Measurements from ENCODE around the gene CNOT3.
"Not testable (repeated sequence)": the region's sequence is repeated elsewhere in the genome, so short reads cannot be mapped to it uniquely, and the experiment has no call there.

CNOT3 gene

DNA sequence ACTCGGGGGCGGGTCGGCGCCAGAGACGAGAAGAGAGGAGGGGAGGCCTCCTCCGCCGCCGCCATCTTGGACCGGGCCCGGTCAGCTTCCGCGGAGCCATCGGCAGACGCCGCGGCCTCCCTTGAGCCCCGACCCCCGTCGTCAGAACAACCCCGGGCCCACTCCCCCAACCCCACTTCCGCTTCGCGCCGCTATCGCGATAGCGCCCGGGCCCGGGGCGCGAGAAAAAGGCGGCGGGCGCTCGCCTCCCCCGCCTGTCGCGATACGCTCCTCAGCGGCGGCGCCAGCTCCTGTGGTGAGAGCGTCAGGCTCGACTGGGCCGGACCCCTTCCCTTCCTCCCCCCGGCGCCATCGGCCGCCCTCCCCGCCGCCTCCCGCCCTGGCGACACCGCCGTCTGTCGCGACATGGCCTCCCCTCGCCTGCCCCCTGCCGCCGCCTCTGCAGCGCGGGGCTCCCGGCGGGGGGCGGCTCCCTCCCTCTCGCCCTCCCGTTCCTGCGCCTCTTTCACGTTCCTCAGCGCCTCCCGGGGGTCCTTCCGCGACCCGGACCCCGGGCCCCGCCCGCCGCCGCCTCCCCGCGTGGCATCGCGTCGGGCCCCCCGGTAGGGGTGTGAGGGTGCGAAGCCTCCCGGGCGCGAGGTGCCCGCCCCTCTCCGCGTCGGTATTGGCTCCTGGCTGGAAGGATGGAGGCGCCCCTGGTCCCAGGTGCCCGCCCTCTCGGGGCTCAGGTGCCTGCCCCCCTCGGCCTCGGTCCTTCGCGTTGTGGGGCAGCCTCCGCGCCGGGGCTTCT is at the start of gene CNOT3:
TSS of gene CNOT3 (plus strand) at position 64 of the 790 bp plus-strand sequence. CDS start 5,217 bp downstream, outside the sequence.
- DNase-seq: peak; percentile 5

DNA sequence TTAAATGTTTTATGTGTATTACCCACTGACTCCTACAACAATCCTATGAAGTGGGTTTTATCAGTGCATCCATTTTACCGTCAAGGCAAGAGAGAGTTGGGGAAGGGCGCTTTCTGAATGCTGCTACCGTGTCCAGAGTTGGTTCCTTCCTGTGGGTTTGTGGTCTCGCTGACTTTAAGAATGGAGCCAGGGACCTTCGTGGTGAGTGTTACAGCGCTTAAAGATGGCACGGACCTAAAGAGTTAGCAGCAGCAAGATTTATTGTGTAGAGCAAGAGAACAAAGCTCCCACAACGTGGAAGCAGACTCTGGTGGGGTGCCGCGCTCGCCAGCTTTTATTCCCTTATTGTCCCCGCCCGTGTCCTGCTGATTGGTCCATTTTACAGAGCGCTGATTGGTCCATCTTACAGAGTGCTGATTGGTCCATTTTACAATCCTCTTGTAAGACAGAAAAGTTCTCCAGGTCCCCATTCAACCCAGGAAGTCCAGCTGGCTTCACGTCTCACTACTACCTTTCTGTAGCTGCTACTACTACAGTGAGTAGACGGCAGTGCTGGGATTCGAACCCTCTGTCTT is 43.0 kb upstream of the CNOT3 start:
- DNase-seq: no peak

- no peak for DNase-seq
These were observed 42.3 kb upstream of the CNOT3 start for GRCh38 chr19:54095136-54095858.

DNA sequence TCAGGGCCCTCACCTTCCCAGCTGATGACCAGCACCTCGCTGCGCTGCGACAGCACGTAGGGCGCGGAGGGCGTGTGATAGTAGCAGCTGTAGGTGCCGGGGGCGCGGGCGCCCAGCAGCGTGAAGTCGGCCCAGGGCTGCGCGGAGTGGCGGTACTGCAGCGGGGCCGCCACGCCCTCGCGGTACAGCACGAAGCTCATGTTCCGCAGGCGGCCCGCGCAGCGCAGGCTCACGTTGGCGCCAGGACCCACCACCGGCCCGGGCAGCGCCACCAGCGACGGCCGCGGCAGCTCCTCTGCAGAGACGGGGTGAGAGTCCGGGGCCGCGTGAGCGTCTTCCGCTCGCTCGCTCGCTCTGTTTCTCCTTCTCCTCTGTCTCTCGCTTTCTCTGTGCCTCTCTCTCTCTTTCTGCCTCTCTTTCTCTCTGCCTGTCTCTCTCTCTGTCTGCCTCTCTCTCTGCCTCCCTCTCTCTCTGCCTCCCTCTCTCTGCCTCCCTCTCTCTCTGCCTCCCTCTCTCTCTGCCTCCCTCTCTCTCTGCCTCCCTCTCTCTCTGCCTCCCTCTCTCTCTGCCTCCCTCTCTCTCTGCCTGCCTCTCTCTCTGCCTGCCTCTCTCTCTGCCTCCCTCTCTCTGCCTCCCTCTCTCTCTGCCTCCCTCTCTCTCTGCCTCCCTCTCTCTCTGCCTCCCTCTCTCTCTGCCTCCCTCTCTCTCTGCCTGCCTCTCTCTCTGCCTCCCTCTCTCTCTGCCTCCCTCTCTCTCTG is 41.5 kb upstream of the CNOT3 start:
- peak; percentile 24 for DNase-seq

- DNase-seq: no peak
These were observed 40.9 kb upstream of the CNOT3 start for GRCh38 chr19:54096617-54097106.

- no peak for DNase-seq
These were observed 38.2 kb upstream of the CNOT3 start for GRCh38 chr19:54099190-54099902.

GRCh38 chr19:54099903-54100255 is 37.7 kb upstream of the CNOT3 start:
- not testable (repeated sequence) for DNase-seq

- no peak for DNase-seq
These were observed 37.0 kb upstream of the CNOT3 start, which contains the start of gene OSCAR for GRCh38 chr19:54100561-54100960. OSCAR (minus strand) TSS chr19:54100803; CDS start chr19:54100792, 11 bp downstream.

- peak; percentile 96 for DNase-seq
These were observed 35.0 kb upstream of the CNOT3 start, which contains the start of gene NDUFA3 for GRCh38 chr19:54102421-54103169. NDUFA3 (plus strand) TSS chr19:54102855; CDS start chr19:54102879, 24 bp downstream.

- DNase-seq: no peak
These were observed 32.4 kb upstream of the CNOT3 start for GRCh38 chr19:54104998-54105715.

DNA sequence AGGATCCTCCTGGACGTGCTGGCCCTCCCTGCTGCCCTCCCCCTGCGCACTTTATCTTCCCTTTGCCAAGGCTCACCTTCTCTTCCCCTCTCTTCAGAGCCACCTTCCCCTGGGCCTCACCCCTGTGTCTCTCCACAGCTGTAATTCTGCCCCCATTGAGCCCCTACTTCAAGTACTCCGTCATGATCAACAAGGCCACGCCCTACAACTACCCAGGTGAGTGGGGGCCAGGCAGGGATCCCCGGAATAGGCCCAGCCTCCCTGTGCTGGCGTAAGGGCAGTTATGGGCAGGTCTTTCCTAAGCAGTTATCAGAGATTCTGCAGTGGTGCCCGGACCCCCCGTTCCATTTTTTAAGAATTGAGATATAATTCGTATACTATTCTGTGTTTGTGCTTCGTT is 31.8 kb upstream of the CNOT3 start:
- no peak for DNase-seq

GRCh38 chr19:54106716-54107115 is 30.8 kb upstream of the CNOT3 start:
- DNase-seq: no peak

DNA sequence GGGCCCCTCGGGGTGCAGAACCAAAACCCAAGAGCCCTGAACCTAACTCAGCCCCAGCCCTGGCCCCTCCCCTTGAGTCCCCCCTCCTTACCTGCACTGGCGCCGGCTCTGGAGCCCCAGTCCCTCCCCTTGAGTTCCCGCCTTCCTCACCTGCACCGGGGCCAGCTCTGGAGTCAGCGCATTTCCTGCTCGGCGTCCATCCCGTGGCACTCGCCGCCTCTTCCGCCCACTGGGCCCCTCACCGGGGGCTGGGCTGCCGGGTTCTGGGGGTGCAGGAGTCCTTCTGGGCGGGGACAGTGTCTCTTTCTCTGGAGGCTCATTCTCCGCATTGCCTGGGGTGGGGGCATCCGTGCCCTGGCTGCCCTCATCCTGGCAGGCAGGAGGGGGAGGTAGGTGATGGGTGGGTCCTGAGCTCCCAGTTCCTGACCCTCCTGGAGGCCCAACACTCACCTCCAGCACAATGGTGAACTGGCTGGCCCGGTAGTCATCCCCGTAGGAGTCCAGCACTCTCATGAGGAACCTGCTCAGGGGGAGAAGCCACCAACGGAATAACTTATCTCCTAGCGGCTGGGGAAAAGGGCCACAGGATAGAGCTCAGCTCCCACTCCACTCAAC is 29.6 kb upstream of the CNOT3 start:
- no peak for DNase-seq

DNA sequence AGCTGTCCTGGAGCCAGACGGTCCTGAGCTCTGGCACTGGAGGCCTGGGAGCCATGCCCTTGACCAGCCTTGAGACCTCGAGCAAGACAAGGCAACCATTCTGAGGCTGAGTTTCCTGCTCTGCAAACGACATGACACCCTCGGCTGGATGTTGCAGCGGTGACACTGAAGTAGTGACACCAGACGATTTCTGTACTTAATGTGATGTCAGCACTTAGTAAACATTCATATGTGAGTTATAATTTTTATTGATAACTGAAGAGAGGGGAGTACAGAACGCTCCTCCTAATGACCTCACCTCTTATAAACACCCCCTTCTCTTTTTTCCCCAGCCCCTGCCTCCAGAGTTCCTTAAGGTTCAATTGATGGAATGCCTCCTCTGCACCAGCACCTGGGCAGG is 29.1 kb upstream of the CNOT3 start:
- no peak for DNase-seq

GRCh38 chr19:54109651-54110050 is 27.9 kb upstream of the CNOT3 start:
- no peak for DNase-seq

GRCh38 chr19:54114340-54115108 is 23.0 kb upstream of the CNOT3 start:
- DNase-seq: no peak

DNA sequence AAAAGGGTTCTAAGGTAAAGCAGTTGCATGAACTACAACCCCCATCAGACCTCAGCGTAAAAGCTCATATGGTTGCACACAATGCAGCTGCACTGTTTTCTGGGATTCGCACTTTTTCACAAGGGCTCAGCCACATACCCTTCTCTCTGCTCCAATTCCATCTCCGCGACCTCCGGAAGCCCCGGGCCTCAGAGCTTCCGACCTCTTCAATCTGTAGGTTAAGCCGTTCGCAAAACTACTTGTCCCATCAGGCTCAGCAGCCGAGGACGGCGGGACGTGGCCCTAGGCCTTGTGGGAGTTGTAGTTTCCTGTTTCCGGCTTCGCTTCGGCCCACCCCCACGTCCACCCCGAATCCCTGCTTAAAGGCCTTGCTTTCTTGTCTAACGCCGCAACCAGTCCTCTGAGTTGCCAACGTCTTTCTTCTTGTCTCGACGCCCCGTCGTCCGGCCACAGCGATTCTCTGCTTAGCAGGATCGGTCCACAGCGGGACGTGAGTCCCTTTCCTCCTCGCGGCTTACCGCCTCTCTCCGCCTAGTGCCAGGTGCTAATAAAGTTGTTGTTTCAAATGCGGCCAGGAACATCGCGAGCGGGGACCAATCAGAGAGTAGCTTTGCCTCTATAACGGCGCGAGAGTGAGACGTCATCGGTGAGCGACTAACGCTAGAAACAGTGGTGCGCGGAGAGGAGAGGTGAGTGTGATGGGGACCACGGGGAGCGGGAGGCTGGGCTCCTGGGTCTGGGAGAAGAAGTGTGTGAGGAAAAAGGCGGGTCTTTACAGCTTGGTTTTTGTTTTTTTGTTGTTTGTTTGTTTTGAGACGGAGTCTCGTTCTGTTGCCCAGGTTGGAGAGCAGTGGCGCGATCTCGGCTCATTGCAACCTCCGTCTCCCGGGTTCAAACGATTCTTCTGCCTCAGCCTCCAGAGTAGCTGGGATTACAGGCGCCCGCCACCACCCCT is 22.2 kb upstream of the CNOT3 start, which contains the start of the genes PRPF31 and TFPT:
TSS of gene PRPF31 (plus strand) at position 646 of the 955 bp plus-strand sequence. CDS start 2,525 bp downstream, outside the sequence.
TSS of gene TFPT (minus strand) at position 549 of the 955 bp plus-strand sequence. CDS start at position 161, 388 bp downstream.
- peak; percentile 96 for DNase-seq

DNA sequence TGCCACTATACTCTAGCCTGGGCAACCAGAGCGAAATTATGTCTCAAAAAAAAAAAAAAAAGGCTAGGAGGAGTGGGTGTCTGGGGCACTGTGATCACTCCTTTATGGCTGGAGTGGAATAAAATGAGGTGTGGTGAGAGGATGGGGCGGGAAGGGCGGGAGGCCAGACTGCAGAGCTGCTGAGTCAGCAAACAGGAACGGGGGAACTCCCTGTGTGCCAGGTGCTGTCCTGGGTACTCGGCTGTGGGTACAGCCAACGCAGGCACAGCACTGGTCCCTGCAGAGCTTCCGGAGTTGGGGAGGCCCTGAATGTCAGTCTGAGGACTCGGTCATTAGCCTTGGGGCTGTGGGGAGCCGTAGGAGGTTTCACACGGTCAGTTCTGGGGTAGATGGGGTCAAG is 16.3 kb upstream of the CNOT3 start:
- DNase-seq: no peak
